ENCODE data around the gene ATXN7L1. TPM values are rescaled to one million over a fixed set of nuclear protein-coding genes. Genes with fewer than 3 reads are reported as not detected.

The ATXN7L1 gene
- total RNA-seq, 2 experiments from 2014 or later: 0.59 TPM; not detected in 1

DNA sequence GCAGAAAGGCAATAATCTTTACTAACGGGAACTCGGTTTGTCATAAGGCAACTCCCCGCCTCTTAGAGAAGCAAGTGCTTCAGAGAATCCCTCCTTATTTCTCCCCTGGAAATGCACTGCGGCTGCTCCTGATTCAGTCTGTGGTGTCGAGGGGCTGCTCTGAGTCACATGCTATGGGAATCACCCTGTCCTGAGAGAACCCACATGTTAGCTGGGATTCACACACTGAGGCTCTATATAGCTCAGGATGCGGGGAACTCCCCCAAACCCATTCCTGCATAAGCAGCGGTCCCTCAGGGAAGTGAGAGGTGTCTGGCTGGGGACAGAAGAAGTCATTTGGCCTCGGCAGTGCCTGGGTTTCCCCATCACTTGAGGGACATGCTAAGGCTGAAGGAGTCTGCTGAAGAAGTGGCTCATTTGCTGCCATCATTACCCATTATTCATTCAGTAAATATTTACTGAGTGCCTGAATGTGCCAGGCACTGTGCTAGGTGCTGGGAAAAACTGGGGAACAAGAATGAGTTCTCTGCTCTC lies 87.5 kb downstream of the ATXN7L1 start:
- no peak overlapping the region for H3K4me3 ChIP-seq (ENCODE audit: low read depth, low read length, poor library complexity, severe bottlenecking)
- H3K79me2 ChIP-seq (ENCODE audit: insufficient read depth, low read depth, low read length): no peaks in the 10 kb centered on the region
- ChIA-PET CTCF (ENCODE audit: unreplicated experiment) (no interaction called here), POLR2A (interaction anchor here (0.5 kb wide), 1 partner anchor 1236 kb away, joined by 3 read pairs; no protein-coding TSS in a partner anchor)
- H3K4me1 ChIP-seq (ENCODE audit: insufficient read depth, low read length, poor library complexity, severe bottlenecking): no peaks in the 10 kb centered on the region
- no peak overlapping the region for H3K27ac ChIP-seq (ENCODE audit: low read depth, low read length, poor library complexity, severe bottlenecking)
- no TSS peak for BruUV-seq (replicated peaks)
- TF ChIP-seq, protein P1, sequence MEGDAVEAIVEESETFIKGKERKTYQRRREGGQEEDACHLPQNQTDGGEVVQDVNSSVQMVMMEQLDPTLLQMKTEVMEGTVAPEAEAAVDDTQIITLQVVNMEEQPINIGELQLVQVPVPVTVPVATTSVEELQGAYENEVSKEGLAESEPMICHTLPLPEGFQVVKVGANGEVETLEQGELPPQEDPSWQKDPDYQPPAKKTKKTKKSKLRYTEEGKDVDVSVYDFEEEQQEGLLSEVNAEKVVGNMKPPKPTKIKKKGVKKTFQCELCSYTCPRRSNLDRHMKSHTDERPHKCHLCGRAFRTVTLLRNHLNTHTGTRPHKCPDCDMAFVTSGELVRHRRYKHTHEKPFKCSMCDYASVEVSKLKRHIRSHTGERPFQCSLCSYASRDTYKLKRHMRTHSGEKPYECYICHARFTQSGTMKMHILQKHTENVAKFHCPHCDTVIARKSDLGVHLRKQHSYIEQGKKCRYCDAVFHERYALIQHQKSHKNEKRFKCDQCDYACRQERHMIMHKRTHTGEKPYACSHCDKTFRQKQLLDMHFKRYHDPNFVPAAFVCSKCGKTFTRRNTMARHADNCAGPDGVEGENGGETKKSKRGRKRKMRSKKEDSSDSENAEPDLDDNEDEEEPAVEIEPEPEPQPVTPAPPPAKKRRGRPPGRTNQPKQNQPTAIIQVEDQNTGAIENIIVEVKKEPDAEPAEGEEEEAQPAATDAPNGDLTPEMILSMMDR (conservative IDR thresholded peaks at IDR 0.05; ENCODE audit: low read length): no peak
- TF ChIP-seq EZH2phosphoT487 (IDR thresholded peaks at IDR 0.05; ENCODE audit: borderline replicate concordance, low read depth, low read length): no peak
- H3K9me2 ChIP-seq (ENCODE audit: insufficient read depth, low read length): no peaks in the 10 kb centered on the region
- H3K4me2 ChIP-seq (ENCODE audit: low read length): no peak overlapping the region
- H2AFZ ChIP-seq (ENCODE audit: low read length): no peak overlapping the region
- DNase-seq (ENCODE audit: low spot score): no peak
- H3K9me3 ChIP-seq (ENCODE audit: low read length): no peaks in the 10 kb centered on the region
- no peaks in the 10 kb centered on the region for H3K36me3 ChIP-seq (ENCODE audit: insufficient read depth, low read length)
- intact Hi-C loops (cut with micrococcal nuclease; ENCODE audit: unreplicated experiment): loop anchor here (10.0 kb wide), 1 partner anchor 56 kb away; no protein-coding TSS in a partner anchor
- H4K20me1 ChIP-seq (ENCODE audit: insufficient read depth, low read length): no peaks in the 10 kb centered on the region

DNA sequence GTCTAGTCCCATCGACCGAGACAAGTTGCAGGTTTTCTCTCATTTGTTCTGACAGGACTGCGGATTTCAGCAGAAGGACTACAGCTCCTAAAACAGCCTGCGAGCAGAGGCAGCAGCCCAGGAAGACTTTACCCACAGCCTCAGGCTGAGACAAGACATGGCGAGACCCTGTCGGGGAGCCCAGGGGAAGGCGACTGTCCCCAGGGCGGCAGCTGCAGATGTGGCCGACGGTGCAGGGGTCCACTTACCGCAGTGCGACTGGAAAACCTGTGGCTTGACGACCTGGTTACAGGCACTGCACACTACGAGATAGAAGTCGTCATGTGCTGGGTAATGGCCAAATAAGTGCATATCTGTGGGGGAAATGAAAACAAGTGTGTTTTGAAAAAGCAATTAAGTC lies 88.0 kb downstream of the ATXN7L1 start:
- no peak overlapping the region for H2AFZ ChIP-seq (ENCODE audit: low read length)
- H3K4me3 ChIP-seq (ENCODE audit: low read depth, low read length, poor library complexity, severe bottlenecking): no peak overlapping the region
- H3K9me2 ChIP-seq (ENCODE audit: insufficient read depth, low read length): no peaks in the 10 kb centered on the region
- TF ChIP-seq EZH2phosphoT487 (IDR thresholded peaks at IDR 0.05; ENCODE audit: borderline replicate concordance, low read depth, low read length): no peak
- TF ChIP-seq, protein P1 (conservative IDR thresholded peaks at IDR 0.05; ENCODE audit: low read length): no peak
- BruUV-seq (replicated peaks): no TSS peak
- no peaks in the 10 kb centered on the region for H4K20me1 ChIP-seq (ENCODE audit: insufficient read depth, low read length)
- intact Hi-C loops (cut with micrococcal nuclease; ENCODE audit: unreplicated experiment): loop anchor here (10.0 kb wide), 1 partner anchor 56 kb away; no protein-coding TSS in a partner anchor
- CTCF ChIA-PET (ENCODE audit: unreplicated experiment): no interaction called here
- H3K9me3 ChIP-seq (ENCODE audit: low read length): no peaks in the 10 kb centered on the region
- H3K4me2 ChIP-seq (ENCODE audit: low read length): no peak overlapping the region
- DNase-seq (ENCODE audit: low spot score): no peak
- POLR2A ChIA-PET: no interaction called here
- H3K4me1 ChIP-seq (ENCODE audit: insufficient read depth, low read length, poor library complexity, severe bottlenecking): no peaks in the 10 kb centered on the region
- no peaks in the 10 kb centered on the region for H3K36me3 ChIP-seq (ENCODE audit: insufficient read depth, low read length)
- H3K27ac ChIP-seq (ENCODE audit: low read depth, low read length, poor library complexity, severe bottlenecking): no peak overlapping the region
- H3K79me2 ChIP-seq (ENCODE audit: insufficient read depth, low read depth, low read length): no peaks in the 10 kb centered on the region

DNA sequence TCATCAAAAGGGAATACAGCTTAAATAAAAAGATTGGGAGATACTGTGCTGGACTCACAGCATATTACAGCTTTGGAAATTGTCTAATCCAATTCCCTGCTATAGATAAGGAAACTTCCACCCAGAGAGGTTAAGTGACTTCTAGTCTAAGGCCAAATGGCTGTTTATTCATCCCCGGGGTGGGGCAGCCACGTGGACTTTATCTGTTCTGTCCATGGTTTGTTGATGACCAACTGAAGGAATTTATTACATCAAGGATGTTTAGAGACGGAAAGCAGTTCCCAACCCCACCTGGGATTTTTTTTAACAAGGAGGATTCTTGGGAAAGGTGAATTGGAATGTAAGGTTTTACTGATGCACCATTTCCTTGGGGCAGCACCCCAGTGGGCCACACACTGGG lies 88.6 kb downstream of the ATXN7L1 start:
- no peaks in the 10 kb centered on the region for H3K36me3 ChIP-seq (ENCODE audit: insufficient read depth, low read length)
- intact Hi-C loops (cut with micrococcal nuclease; ENCODE audit: unreplicated experiment): loop anchor here (10.0 kb wide), 1 partner anchor 57 kb away; no protein-coding TSS in a partner anchor
- POLR2A ChIA-PET: no interaction called here
- H3K4me3 ChIP-seq (ENCODE audit: low read depth, low read length, poor library complexity, severe bottlenecking): no peak overlapping the region
- no peaks in the 10 kb centered on the region for H4K20me1 ChIP-seq (ENCODE audit: insufficient read depth, low read length)
- no peaks in the 10 kb centered on the region for H3K9me3 ChIP-seq (ENCODE audit: low read length)
- CTCF ChIA-PET (ENCODE audit: unreplicated experiment): no interaction called here
- H3K9me2 ChIP-seq (ENCODE audit: insufficient read depth, low read length): no peaks in the 10 kb centered on the region
- no peaks in the 10 kb centered on the region for H3K79me2 ChIP-seq (ENCODE audit: insufficient read depth, low read depth, low read length)
- no peak for DNase-seq (ENCODE audit: low spot score)
- no peaks in the 10 kb centered on the region for H3K4me1 ChIP-seq (ENCODE audit: insufficient read depth, low read length, poor library complexity, severe bottlenecking)
- TF ChIP-seq, protein P1 (conservative IDR thresholded peaks at IDR 0.05; ENCODE audit: low read length): no peak
- TF ChIP-seq EZH2phosphoT487 (IDR thresholded peaks at IDR 0.05; ENCODE audit: borderline replicate concordance, low read depth, low read length): no peak
- no peak overlapping the region for H3K27ac ChIP-seq (ENCODE audit: low read depth, low read length, poor library complexity, severe bottlenecking)
- no peak overlapping the region for H2AFZ ChIP-seq (ENCODE audit: low read length)
- BruUV-seq (replicated peaks): no TSS peak
- H3K4me2 ChIP-seq (ENCODE audit: low read length): no peak overlapping the region

All from OCI-LY7 (cell line).